Stimulated activated CD8-positive, alpha-beta memory T cell treated with anti-CD3 and anti-CD28 coated beads, Interleukin-15, amount 100 ng/mL, for 1 hour (primary cell): ENCODE data around the gene RIOK3.
A peak's percentile ranks its signal among the peaks of the same experiment; 100 is the strongest.
"Not testable (repeated sequence)": the region's sequence is repeated elsewhere in the genome, so short reads cannot be mapped to it uniquely, and the experiment has no call there.

Source experiments
- DNase-seq: peaks from one replicate; pipeline ENCODE4 v3.0.0-alpha.2; 2020; ENCODE audit warnings: low read depth

RIOK3 gene

GRCh38 chr18:23452728-23453679, at the start of gene RIOK3:
TSS of gene RIOK3 (plus strand) at chr18:23453287. CDS start at chr18:23453440, 153 bp downstream.
- peak; percentile 78 for DNase-seq

GRCh38 chr18:23403310-23403709, 49.8 kb upstream of the RIOK3 start:
- DNase-seq, result no peak

- DNase-seq, result no peak
Observed at GRCh38 chr18:23405636-23406035, 47.5 kb upstream of the RIOK3 start.

DNA sequence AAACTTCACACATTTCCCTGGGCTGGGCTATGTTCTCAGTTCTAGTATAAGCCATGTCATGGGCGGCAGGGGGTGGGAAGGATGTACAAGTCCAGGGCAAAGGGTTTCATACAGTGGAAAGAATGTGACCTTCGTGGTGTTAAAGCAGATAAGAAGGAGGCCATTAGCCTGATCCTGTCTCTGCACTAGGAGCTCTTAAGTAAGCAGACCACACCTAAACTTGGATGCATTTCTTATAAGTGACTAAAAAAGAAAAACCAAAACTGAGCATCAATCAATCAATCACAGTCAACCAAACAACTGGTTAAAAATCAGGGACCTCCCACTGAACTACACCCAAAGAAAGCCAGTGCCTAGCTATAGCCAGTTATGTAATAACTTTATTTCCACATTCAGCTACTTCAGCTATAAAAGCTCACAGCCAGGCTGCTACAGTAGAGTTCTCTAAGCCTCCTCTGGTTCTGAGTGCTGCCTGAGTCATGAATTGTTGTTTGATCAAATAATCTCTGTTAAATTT, 46.8 kb upstream of the RIOK3 start:
- no peak for DNase-seq

DNA sequence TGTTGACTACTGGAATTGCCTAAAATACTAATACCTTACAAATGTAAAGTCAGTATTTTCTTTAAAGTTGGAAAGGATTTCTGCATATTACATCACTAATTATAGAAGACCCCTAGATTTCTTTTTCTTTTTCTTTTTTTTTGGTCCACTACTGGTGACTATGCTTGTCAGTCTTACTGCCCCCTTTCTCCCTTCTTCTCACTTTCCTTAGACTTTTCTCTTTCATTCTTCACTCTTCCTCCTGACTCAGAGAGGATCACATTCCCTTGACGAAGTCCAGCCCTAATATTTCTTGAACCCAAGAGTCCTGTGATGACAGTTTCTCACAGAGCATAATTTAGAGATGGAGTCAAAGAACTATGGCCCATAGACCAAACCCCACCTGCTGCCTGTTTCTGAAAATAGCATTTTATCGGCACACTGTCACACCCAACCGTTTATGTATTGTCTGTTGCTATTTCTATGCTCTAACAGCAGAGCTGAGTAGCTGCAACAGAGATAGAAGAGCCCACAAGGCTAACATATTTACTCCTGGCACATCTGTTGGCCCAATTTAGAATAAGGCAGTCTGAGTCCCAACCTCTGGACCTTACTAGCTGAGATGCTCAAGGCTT, 40.6 kb upstream of the RIOK3 start:
- no peak for DNase-seq

GRCh38 chr18:23415515-23415914, 37.6 kb upstream of the RIOK3 start:
- DNase-seq, result no peak

- DNase-seq, result no peak
Observed at GRCh38 chr18:23416298-23416697, 36.8 kb upstream of the RIOK3 start.

DNA sequence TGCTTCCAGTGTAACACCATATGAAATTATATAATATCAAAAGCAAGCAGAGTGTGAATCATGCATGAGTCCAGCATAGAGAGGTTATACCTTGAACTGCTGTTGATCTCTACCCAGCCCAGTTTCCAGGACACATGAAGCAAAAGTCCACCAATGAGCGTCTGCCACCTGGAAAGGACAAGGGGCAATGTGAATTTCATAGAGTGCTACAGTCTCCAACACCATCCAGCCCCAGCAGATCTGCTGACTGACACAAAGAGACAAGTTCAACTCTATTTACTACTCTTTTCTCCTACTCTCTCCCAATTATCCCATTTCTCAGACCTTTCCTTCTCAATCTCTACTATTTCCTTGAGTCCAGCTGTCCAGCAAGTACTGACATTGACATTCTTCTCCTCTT, 31.8 kb upstream of the RIOK3 start:
- no peak for DNase-seq

GRCh38 chr18:23422751-23423418, 30.2 kb upstream of the RIOK3 start:
- peak; percentile 5 for DNase-seq

DNA sequence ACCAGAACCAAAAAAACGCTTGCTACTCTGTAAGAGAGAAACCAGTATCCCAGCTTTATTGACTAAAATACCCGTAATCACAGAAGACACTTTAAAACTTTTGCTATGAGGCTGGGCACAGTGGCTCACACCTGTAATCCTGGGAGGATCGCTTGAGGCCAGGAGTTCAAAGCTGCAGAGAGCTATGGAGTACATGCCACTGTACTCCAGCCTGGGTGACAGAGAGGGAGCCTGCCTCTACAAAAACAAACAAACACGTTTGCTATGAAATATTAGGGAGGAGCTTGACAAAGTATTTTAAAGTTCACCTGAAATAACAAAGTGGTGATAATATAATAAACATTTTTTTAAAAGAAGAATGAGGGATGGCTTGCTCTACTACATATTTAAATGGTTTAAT, 28.5 kb upstream of the RIOK3 start:
- no peak for DNase-seq

DNA sequence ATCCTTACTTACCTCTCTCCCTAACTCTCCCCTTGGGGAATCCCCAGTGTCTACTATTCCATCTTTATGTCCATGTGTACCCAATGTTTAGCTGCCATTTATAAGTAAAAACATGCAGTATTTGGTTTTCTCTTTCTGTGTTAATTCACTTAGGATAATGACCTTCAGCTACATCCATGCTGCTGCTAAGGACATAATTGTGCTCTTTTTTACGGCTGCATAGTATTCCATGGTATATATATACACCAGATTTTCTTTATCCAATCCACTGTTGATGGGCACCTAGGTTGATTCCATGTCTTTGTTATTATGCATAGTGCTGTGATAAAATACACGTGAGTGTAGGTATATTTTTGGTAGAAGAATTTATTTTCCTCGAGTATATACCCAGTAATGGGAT, 24.3 kb upstream of the RIOK3 start:
- DNase-seq, result no peak

- not testable (repeated sequence) for DNase-seq
Observed at GRCh38 chr18:23429538-23429937, 23.5 kb upstream of the RIOK3 start.

DNA sequence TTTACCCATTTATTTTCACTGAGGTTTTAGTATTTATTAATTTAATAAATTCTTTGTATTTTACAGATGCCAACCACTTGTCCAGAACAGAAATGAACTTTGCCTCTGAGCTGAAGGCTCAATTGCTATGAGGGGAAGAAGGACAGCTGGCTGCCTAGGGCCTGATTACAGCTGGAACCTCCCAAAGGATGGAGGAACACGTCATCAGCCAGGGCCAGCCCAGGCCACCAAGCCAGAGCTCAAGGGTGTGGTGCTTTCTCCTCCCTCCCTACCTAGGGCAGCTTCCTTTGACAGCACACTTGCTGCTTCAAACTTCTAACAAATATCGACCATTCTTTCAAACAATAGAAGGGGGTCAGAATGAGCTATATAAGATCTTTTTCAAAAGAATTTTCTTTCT, 19.7 kb upstream of the RIOK3 start:
- DNase-seq, result no peak

- peak; percentile 60 for DNase-seq
Observed at GRCh38 chr18:23437357-23438045, 15.6 kb upstream of the RIOK3 start.

DNA sequence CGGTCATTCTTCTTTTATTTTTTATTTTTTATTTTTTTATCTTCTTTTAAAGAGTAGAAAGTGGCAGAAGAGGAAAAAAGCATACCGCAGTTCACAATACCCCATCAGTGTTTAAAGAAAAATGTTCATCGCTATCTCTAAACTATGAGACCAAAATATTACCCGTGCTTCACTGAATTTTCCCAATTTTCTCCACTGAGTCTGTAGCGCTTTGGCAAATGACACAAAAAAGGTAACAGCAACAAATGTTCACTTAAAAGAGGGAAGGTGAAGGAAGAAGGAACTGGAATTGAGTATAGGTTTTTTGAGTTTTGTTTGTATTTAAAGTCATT, 15.1 kb upstream of the RIOK3 start:
- DNase-seq, result no peak

DNA sequence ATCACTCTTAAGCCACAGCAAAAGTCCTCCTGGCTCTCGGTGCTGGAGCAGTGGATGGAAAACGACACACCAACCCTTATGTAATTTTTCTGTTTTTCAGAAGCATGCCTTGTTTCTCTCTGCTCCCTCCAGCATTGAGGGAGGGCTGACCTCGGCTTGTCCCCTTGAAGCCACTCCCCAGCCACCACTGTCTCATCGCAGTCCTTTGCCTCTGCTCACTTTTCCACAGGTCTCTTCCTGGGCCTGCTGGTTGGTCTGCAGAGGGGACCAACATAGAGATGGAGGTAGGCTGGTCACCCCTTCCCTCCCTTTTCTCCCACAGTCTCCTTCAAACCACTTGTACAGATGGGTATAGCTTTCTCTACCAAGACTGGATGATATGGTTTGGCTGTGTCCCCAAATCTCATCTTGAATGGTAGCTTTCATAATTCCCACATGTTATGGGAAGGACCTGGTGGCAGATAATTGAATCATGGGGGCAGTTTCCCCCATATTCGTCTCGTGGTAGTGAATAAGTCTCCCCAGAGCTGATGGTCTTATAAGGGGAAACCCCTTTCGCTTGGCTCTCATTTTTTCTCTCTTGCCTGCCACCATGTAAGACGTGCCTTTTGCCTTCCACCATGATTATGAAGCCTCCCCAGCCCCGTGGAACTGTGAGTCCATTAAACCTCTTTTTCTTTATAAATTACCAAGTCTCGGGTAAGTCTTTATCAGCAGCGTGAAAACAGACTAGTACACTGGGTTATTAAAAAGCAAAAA, 14.3 kb upstream of the RIOK3 start:
- DNase-seq, result no peak

- DNase-seq, result no peak
Observed at GRCh38 chr18:23440131-23440530, 13.0 kb upstream of the RIOK3 start.

- no peak for DNase-seq
Observed at GRCh38 chr18:23442958-23443357, 10.1 kb upstream of the RIOK3 start.

GRCh38 chr18:23448291-23448690, 4.8 kb upstream of the RIOK3 start:
- DNase-seq, result no peak

- no peak for DNase-seq
Observed at GRCh38 chr18:23450022-23450421, 3.1 kb upstream of the RIOK3 start.

- DNase-seq, result no peak
Observed at GRCh38 chr18:23451011-23451410, 2.1 kb upstream of the RIOK3 start.
